Ovary (tissue), 3 donors: ENCODE data around the gene SPRY4.

Source experiments
- CTCF ChIP-seq, 3 donors: fragments of 450-650 bp in 2 of 3; fragments of 200-600 bp in 1 of 3; IDR thresholded peaks; one replicate each; pipeline versions ENCODE4 v1.5.1 to v1.8.0; 2016 to 2022; ENCODE audit warnings: antibody characterized with exemption in 3 of 3, mild to moderate bottlenecking in 1 of 3
- POLR2A ChIP-seq: fragments of 450-650 bp; IDR thresholded peaks from one replicate; pipeline ENCODE4 v1.6.1; 2017; ENCODE audit warnings: antibody characterized with exemption, mild to moderate bottlenecking, moderate library complexity
- donor health status: DM: no; HTN: no; CAD: no.

GRCh38 chr5:142330444-142330843 lies 5.6 kb upstream of the SPRY4 start:
- TF ChIP-seq POLR2A (no peak), CTCF (IDR thresholded peaks at IDR 0.05) (no peak)
